Aorta (tissue), 5 donors: ENCODE measurements around the gene RHEX. TPM values are rescaled to one million over a fixed set of nuclear protein-coding genes. Genes with fewer than 3 reads are reported as not detected.

ENCODE experiments used
- ATAC-seq: fragments of 200-7000 bp; cut with Tn5 transposase; one replicate; pipeline ENCODE4 v1.9.1; 2022; ENCODE audit warnings: moderate library complexity; ENCODE audit not compliant: low FRiP score
- DNase-seq, 2 donors: peaks; one replicate each; pipeline ENCODE4 v3.0.0-alpha.2; 2020
- H3K27ac ChIP-seq, 2 donors: one replicate each; pipeline ENCODE4 v1.5.1; 2013; ENCODE audit warnings: low read length in 2 of 2, mild to moderate bottlenecking in 2 of 2, moderate library complexity in 2 of 2, control low read depth in 1 of 2, inconsistent platforms in 1 of 2, low read depth in 1 of 2
- H3K27me3 ChIP-seq, 2 donors: one replicate each; pipeline ENCODE4 v1.6.1; 2013; ENCODE audit warnings: control low read depth in 1 of 2, low read length in 1 of 2, mild to moderate bottlenecking in 1 of 2, moderate library complexity in 1 of 2; ENCODE audit not compliant: insufficient read depth in 2 of 2, control insufficient read depth in 1 of 2
- H3K36me3 ChIP-seq, 2 donors: one replicate each; pipeline ENCODE4 v1.6.1; 2013; ENCODE audit warnings: control low read depth in 1 of 2, low read length in 1 of 2, mild to moderate bottlenecking in 1 of 2; ENCODE audit not compliant: insufficient read depth in 2 of 2, control insufficient read depth in 1 of 2
- H3K4me1 ChIP-seq, 2 donors: one replicate each; pipeline ENCODE4 v1.6.1; 2013; ENCODE audit warnings: low read length in 2 of 2, control low read depth in 1 of 2, mild to moderate bottlenecking in 1 of 2, moderate library complexity in 1 of 2; ENCODE audit not compliant: insufficient read depth in 2 of 2, control insufficient read depth in 1 of 2
- H3K4me3 ChIP-seq, 2 donors: one replicate each; pipeline ENCODE4 v1.5.1; 2013; ENCODE audit warnings: low read length in 2 of 2, control low read depth in 1 of 2, mild to moderate bottlenecking in 1 of 2
- H3K9me3 ChIP-seq: one replicate; pipeline ENCODE4 v1.6.1; 2013; ENCODE audit warnings: mild to moderate bottlenecking, low read length; ENCODE audit not compliant: control insufficient read depth
- WGBS, 2 donors: extraction: QIAGEN DNeasy Blood & Tissue Kit; methylation state at CpG; one replicate each; pipeline ENCODE4 v1.1.7; 2013; 5-methylcytosine and 5-hydroxymethylcytosine counted together
- intact Hi-C, 2 donors: fragments of 100-400 bp; cut with DNase I; formaldehyde crosslinking; loops; one replicate each; pipeline versions ENCODE4 v1.14.2 to v1.15.0; 2022
- polyA plus RNA-seq, 2 donors: library from polyadenylated mRNA; stranded (reverse); fragments of 200-250 nt; gene quantifications; one replicate each; pipeline ENCODE4 v1.2.3, GENCODE V29; 2013
- total RNA-seq, 2 donors: library from RNA; stranded (reverse); fragmentation: NEBNext Ultra II Directional; extraction: Animal tissue kit (Norgen Biotek cat#: 25700); gene quantifications; one replicate each; pipeline ENCODE4 v1.2.1, GENCODE V29; 2021
- donor health status: healthy with polysubstance abuse.
- donor health status: Bipolar disorder and iron deficiency.
- donor health status: DM: no; HTN: no; CAD: no.
- donor health status: DM: no; HTN: no; CAD: no.
- donor health status: DM: yes; HTN: yes; CAD: no.

The RHEX gene
- total and polyA plus RNA-seq, 4 donors = 0.84 to 3.3 TPM; not detected in 2

- Histone ChIP-seq H3K36me3 (no peaks in the 10 kb centered on the region), H3K27ac (no peak overlapping the region), H3K4me1 (no peaks in the 10 kb centered on the region), H3K4me3 (no peak overlapping the region), H3K9me3 (peaks cover 3% of the 10 kb centered on the region), H3K27me3 (no peaks in the 10 kb centered on the region)
- intact Hi-C loops = no loop called here
- WGBS, 2 donors = 76 to 78% methylated on average over 1 of the region's 1 CpG
- no peak for ATAC-seq
- no peak for DNase-seq
Measured at GRCh38 chr1:206121269-206121668, 68.3 kb downstream of the RHEX start.

GRCh38 chr1:206122686-206123085, 69.7 kb downstream of the RHEX start:
- intact Hi-C loops = no loop called here

GRCh38 chr1:206125346-206125745, 72.4 kb downstream of the RHEX start:
- DNase-seq (no peak), ATAC-seq (no peak)
- Histone ChIP-seq H3K4me3 (no peak overlapping the region), H3K27me3 (no peaks in the 10 kb centered on the region), H3K36me3 (no peaks in the 10 kb centered on the region), H3K9me3 (peaks cover 3% of the 10 kb centered on the region), H3K4me1 (no peaks in the 10 kb centered on the region), H3K27ac (no peak overlapping the region)
- WGBS, 2 donors = 90 to 96% methylated on average over 1 of the region's 1 CpG
- intact Hi-C loops = no loop called here

More at GRCh38 chr1:206122686-206123085, 69.7 kb downstream of the RHEX start:
- Histone ChIP-seq H3K9me3 (peaks cover 3% of the 10 kb centered on the region), H3K4me3 (no peak overlapping the region), H3K27me3 (no peaks in the 10 kb centered on the region), H3K27ac (no peak overlapping the region), H3K4me1 (no peaks in the 10 kb centered on the region), H3K36me3 (no peaks in the 10 kb centered on the region)
- ATAC-seq (no peak), DNase-seq (no peak)

GRCh38 chr1:206127336-206127735, 74.4 kb downstream of the RHEX start:
- Histone ChIP-seq H3K36me3 (no peaks in the 10 kb centered on the region), H3K4me1 (no peaks in the 10 kb centered on the region), H3K9me3 (no peaks in the 10 kb centered on the region), H3K4me3 (no peak overlapping the region), H3K27me3 (no peaks in the 10 kb centered on the region), H3K27ac (no peak overlapping the region)
- DNase-seq (no peak), ATAC-seq (no peak)
- intact Hi-C loops = no loop called here
- WGBS, 2 donors = 92 to 93% methylated on average over 9 of the region's 9 CpGs

- ATAC-seq = no peak
- 62 to 64% methylated on average over 4 of the region's 4 CpGs for WGBS, 2 donors
- Histone ChIP-seq H3K36me3 (no peaks in the 10 kb centered on the region), H3K27ac (no peak overlapping the region), H3K27me3 (no peaks in the 10 kb centered on the region), H3K4me1 (no peaks in the 10 kb centered on the region), H3K9me3 (no peaks in the 10 kb centered on the region), H3K4me3 (no peak overlapping the region)
- DNase-seq = no peak
- intact Hi-C loops = no loop called here
Measured at GRCh38 chr1:206128196-206128595, 75.2 kb downstream of the RHEX start.

GRCh38 chr1:206131037-206131436, 78.1 kb downstream of the RHEX start:
- intact Hi-C loops = no loop called here
- no peaks in the 10 kb centered on the region for H3K9me3 ChIP-seq
- DNase-seq = no peak
- H3K27me3 ChIP-seq = peaks cover 0 to 3% of the 10 kb centered on the region in 2 donors
- no peak for ATAC-seq
- no peaks in the 10 kb centered on the region for H3K36me3 ChIP-seq
- H3K4me3 ChIP-seq = no peak overlapping the region
- no peak overlapping the region for H3K27ac ChIP-seq
- 69 to 72% methylated on average over 7 of the region's 7 CpGs for WGBS, 2 donors
- no peaks in the 10 kb centered on the region for H3K4me1 ChIP-seq

GRCh38 chr1:206133751-206134415, 80.9 kb downstream of the RHEX start:
- Histone ChIP-seq H3K4me3 (no peak overlapping the region), H3K9me3 (no peaks in the 10 kb centered on the region), H3K4me1 (no peaks in the 10 kb centered on the region), H3K36me3 (no peaks in the 10 kb centered on the region), H3K27me3 (peaks cover 0 to 3% of the 10 kb centered on the region in 2 donors), H3K27ac (no peak overlapping the region)
- no peak for DNase-seq
- no peak for ATAC-seq
- intact Hi-C loops = no loop called here
- 64 to 80% methylated on average over 7 of the region's 7 CpGs for WGBS, 2 donors

GRCh38 chr1:206135248-206135647, 82.3 kb downstream of the RHEX start:
- intact Hi-C loops = no loop called here
- Histone ChIP-seq H3K4me1 (no peaks in the 10 kb centered on the region), H3K36me3 (no peaks in the 10 kb centered on the region), H3K9me3 (no peaks in the 10 kb centered on the region), H3K27me3 (peaks cover 0 to 3% of the 10 kb centered on the region in 2 donors), H3K4me3 (no peak overlapping the region), H3K27ac (no peak overlapping the region)
- no peak for DNase-seq
- 83 to 89% methylated on average over 2 of the region's 2 CpGs for WGBS, 2 donors
- ATAC-seq = no peak

- Histone ChIP-seq H3K9me3 (no peaks in the 10 kb centered on the region), H3K4me1 (no peaks in the 10 kb centered on the region), H3K36me3 (no peaks in the 10 kb centered on the region), H3K27me3 (peaks cover 0 to 3% of the 10 kb centered on the region in 2 donors), H3K27ac (no peak overlapping the region), H3K4me3 (no peak overlapping the region)
- intact Hi-C loops = no loop called here
- WGBS, 2 donors = 50 to 67% methylated on average over 2 of the region's 2 CpGs
- ATAC-seq (no peak), DNase-seq (no peak)
Measured at GRCh38 chr1:206136241-206136640, 83.3 kb downstream of the RHEX start.
